Lower lobe of right lung (tissue), 2 donors: ENCODE measurements around the gene NINL. TPM values are rescaled to one million over a fixed set of nuclear protein-coding genes. Genes with fewer than 3 reads are reported as not detected.
"Not testable (repeated sequence)": the region's sequence is repeated elsewhere in the genome, so short reads cannot be mapped to it uniquely, and the experiment has no call there.

ENCODE experiments used
- ATAC-seq, 2 donors: fragments of 200-7000 bp; cut with Tn5 transposase; one replicate each; pipeline ENCODE4 v1.9.1; 2020 to 2022; ENCODE audit warnings: mild to moderate bottlenecking in 2 of 2, moderate library complexity in 2 of 2
- DNase-seq: peaks from one replicate; pipeline ENCODE4 v3.0.0-alpha.2; 2020
- H3K27ac ChIP-seq: fragments of 200-600 bp; one replicate; pipeline ENCODE4 v1.8.0; 2022
- H3K27me3 ChIP-seq: fragments of 200-600 bp; one replicate; pipeline ENCODE4 v1.8.0; 2022; ENCODE audit warnings: low read depth
- H3K36me3 ChIP-seq: fragments of 200-600 bp; one replicate; pipeline ENCODE4 v1.8.0; 2022; ENCODE audit warnings: mild to moderate bottlenecking
- H3K4me1 ChIP-seq: fragments of 200-600 bp; one replicate; pipeline ENCODE4 v1.8.0; 2022
- H3K4me3 ChIP-seq: fragments of 200-600 bp; one replicate; pipeline ENCODE4 v1.8.0; 2022; ENCODE audit warnings: mild to moderate bottlenecking
- H3K9me3 ChIP-seq: fragments of 200-600 bp; one replicate; pipeline ENCODE4 v1.8.0; 2022
- intact Hi-C: fragments of 100-400 bp; cut with DNase I; formaldehyde crosslinking; loops from one replicate; pipeline ENCODE4 v1.11.0; 2022
- total RNA-seq: library from RNA; stranded (reverse); fragmentation: NEBNext Ultra II Directional; extraction: Animal tissue kit (Norgen Biotek cat#: 25700); gene quantifications from one replicate; pipeline ENCODE4 v1.2.1, GENCODE V29; 2021
- TF ChIP-seq, protein P1 (sequence below): fragments of 200-600 bp; IDR thresholded peaks from one replicate; pipeline ENCODE4 v1.8.0; 2022; ENCODE audit warnings: antibody characterized with exemption, mild to moderate bottlenecking
- donor health status: DM: no; HTN: yes; CAD: no; lungs with severe emphysema.

Gene NINL
- total RNA-seq, 1 donor from 2014 or later, result 10.7 TPM

GRCh38 chr20:25619514-25619913 lies 34.2 kb upstream of the NINL start:
- ATAC-seq, result no peak
- intact Hi-C loops, result no loop called here
- H3K4me3 ChIP-seq, result no peak overlapping the region

DNA sequence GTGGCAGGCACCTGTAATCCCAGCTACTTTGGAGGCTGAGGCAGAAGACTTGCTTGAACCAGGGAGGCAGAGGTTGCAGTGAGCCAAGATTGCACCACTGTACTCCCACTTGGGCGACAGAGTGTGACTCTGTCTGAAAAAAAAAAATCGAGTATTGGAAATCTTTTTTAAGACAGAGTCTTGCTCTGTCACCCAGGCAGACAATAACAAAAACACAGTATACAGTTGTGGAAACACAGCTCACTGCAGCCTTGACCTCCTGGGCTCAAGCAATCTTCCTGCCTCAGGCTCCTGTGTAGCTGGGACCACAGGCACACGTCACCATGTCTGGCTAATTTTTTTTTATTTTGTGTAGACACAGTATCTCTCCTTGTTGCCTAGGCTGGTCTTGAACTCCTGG lies 23.4 kb upstream of the NINL start:
- DNase-seq, result no peak
- intact Hi-C loops, result no loop called here
- Histone ChIP-seq H3K4me1 (no peaks in the 10 kb centered on the region), H3K4me3 (no peak overlapping the region), H3K27me3 (no peaks in the 10 kb centered on the region), H3K9me3 (no peaks in the 10 kb centered on the region), H3K27ac (no peak overlapping the region), H3K36me3 (peaks cover 3% of the 10 kb centered on the region)
- TF ChIP-seq, protein P1, sequence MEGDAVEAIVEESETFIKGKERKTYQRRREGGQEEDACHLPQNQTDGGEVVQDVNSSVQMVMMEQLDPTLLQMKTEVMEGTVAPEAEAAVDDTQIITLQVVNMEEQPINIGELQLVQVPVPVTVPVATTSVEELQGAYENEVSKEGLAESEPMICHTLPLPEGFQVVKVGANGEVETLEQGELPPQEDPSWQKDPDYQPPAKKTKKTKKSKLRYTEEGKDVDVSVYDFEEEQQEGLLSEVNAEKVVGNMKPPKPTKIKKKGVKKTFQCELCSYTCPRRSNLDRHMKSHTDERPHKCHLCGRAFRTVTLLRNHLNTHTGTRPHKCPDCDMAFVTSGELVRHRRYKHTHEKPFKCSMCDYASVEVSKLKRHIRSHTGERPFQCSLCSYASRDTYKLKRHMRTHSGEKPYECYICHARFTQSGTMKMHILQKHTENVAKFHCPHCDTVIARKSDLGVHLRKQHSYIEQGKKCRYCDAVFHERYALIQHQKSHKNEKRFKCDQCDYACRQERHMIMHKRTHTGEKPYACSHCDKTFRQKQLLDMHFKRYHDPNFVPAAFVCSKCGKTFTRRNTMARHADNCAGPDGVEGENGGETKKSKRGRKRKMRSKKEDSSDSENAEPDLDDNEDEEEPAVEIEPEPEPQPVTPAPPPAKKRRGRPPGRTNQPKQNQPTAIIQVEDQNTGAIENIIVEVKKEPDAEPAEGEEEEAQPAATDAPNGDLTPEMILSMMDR, result no peak
- no peak for ATAC-seq

More at GRCh38 chr20:25619514-25619913, 34.2 kb upstream of the NINL start:
- DNase-seq, result no peak
- peaks cover 17% of the 10 kb centered on the region for H3K4me1 ChIP-seq
- TF ChIP-seq, protein P1, result no peak
- H3K36me3 ChIP-seq, result peaks cover 16% of the 10 kb centered on the region
- H3K27ac ChIP-seq, result no peak overlapping the region
- H3K27me3 ChIP-seq, result no peaks in the 10 kb centered on the region
- H3K9me3 ChIP-seq, result no peaks in the 10 kb centered on the region

- no peaks in the 10 kb centered on the region for H3K36me3 ChIP-seq
- ATAC-seq, result no peak
- no peaks in the 10 kb centered on the region for H3K4me1 ChIP-seq
- no peak overlapping the region for H3K4me3 ChIP-seq
- intact Hi-C loops, result no loop called here
- H3K9me3 ChIP-seq, result no peaks in the 10 kb centered on the region
- DNase-seq, result no peak
- H3K27ac ChIP-seq, result no peak overlapping the region
- TF ChIP-seq, protein P1, result no peak
- H3K27me3 ChIP-seq, result no peaks in the 10 kb centered on the region
These were observed 20.9 kb upstream of the NINL start for GRCh38 chr20:25606094-25606695.

DNA sequence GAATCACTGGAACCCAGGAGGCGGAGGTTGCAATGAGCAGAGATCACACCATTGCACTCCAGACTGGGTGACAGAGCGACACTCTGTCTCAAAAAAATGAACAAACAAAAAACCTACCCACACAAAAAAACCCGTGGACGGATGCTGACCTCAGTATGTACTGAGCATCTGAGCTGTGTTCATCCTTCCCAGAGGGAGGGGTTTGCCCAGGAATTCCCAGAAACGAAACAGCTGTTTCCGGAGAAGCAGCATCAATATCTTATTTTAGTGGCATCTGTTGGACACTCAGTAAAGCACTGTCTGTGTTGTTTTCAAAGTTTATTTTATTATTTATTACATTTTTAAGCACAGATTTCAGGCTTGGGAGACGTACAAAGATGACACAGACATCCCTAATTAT lies 19.8 kb upstream of the NINL start:
- intact Hi-C loops, result no loop called here

DNA sequence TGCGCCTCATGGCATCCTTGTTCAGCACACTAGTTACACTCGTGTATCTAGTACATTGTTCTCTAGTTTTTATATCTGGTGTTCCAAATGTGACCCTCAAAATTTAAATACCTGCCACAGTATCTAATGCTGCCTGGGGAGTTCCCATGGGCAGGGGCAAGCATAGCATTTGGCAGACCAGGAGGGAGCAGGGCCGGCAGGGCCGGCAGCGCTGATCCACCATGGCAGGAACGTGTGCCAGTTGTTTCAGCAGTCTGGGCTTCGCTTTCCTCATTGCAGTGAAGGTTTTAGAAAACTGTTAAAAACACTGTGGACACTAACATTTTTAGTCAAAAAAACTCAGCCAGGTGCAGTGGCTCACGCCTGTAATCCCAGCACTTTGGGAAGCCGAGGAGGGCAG lies 19.3 kb upstream of the NINL start:
- no peaks in the 10 kb centered on the region for H3K9me3 ChIP-seq
- no peak overlapping the region for H3K4me3 ChIP-seq
- intact Hi-C loops, result no loop called here
- no peak overlapping the region for H3K27ac ChIP-seq
- DNase-seq, result no peak
- no peaks in the 10 kb centered on the region for H3K4me1 ChIP-seq
- TF ChIP-seq, protein P1, result no peak
- H3K27me3 ChIP-seq, result no peaks in the 10 kb centered on the region
- no peak for ATAC-seq
- H3K36me3 ChIP-seq, result no peaks in the 10 kb centered on the region

More for the DNA sequence above, 19.8 kb upstream of the NINL start:
- DNase-seq (no peak), ATAC-seq (no peak)
- no peak overlapping the region for H3K4me3 ChIP-seq
- no peaks in the 10 kb centered on the region for H3K27me3 ChIP-seq
- no peaks in the 10 kb centered on the region for H3K4me1 ChIP-seq
- H3K27ac ChIP-seq, result no peak overlapping the region
- no peaks in the 10 kb centered on the region for H3K9me3 ChIP-seq
- TF ChIP-seq, protein P1, result no peak
- H3K36me3 ChIP-seq, result no peaks in the 10 kb centered on the region

DNA sequence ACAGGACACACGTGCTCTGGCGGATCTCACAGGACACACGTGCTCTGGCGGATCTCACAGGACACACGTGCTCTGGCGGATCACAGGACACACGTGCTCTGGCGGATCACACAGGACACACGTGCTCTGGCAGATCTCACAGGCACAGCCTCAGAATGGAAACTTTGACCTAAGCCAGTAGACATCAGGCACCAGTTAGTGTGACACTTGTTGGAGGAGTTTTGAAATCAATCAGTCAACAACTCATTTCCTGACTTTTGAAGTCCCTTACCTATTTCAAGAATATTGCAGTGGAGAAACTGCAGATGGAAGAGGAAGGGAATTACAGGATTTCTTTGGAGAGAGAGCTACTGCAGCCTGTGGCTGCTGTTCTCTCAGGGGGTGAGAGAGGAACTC lies 17.6 kb upstream of the NINL start:
- H3K36me3 ChIP-seq, H3K4me3 ChIP-seq, H3K9me3 ChIP-seq, H3K4me1 ChIP-seq, DNase-seq, H3K27me3 ChIP-seq, intact Hi-C loops, ATAC-seq, H3K27ac ChIP-seq: not testable (repeated sequence)

GRCh38 chr20:25602191-25602913 lies 17.0 kb upstream of the NINL start:
- DNase-seq, H3K27me3 ChIP-seq, intact Hi-C loops, H3K4me3 ChIP-seq, H3K4me1 ChIP-seq, ATAC-seq, H3K36me3 ChIP-seq, H3K9me3 ChIP-seq, H3K27ac ChIP-seq: not testable (repeated sequence)
